Nucleus accumbens (tissue), 56 donors: ENCODE results near the gene RIIAD1.

ENCODE experiments used
- DNase-seq, 56 donors: peaks; one replicate each; lab custom pipeline; 2025; lab: John Stamatoyannopoulos, UW

The RIIAD1 gene

DNA sequence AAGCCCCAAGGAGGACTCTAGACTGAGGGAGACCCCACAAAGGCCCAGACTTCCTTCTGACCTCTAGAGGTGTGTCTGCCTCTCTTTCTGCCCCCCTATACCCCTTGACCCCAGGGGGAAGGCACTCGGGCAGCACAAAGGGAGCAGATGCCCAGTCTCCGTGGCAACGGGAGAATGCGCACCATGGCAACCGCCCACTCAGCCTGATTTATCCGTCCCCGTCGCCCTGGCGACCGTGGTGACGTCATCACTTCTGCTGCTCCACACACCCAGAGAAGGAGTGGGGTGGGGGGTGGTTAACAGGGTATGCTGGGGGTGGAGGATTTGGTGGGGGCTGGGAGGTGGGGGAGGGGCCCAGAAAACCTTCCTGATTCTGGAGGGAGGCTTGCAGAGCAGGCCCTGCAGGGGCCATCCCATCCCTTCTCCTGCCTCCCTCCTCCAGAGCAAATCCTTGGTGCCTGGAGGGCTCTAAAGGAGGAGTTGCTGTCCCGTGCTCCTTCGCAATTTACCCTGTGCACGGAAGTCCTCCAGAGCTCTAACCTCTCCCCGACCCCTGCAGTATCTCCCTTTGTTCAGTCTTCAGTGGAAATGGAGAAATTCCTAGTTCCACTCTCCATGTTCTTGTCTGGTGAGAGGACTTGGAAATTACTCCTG lies 11.0 kb upstream of the RIIAD1 start:
- DNase-seq = peak in 53 of 56 donors; percentile 7 to 95 (median 77)

DNA sequence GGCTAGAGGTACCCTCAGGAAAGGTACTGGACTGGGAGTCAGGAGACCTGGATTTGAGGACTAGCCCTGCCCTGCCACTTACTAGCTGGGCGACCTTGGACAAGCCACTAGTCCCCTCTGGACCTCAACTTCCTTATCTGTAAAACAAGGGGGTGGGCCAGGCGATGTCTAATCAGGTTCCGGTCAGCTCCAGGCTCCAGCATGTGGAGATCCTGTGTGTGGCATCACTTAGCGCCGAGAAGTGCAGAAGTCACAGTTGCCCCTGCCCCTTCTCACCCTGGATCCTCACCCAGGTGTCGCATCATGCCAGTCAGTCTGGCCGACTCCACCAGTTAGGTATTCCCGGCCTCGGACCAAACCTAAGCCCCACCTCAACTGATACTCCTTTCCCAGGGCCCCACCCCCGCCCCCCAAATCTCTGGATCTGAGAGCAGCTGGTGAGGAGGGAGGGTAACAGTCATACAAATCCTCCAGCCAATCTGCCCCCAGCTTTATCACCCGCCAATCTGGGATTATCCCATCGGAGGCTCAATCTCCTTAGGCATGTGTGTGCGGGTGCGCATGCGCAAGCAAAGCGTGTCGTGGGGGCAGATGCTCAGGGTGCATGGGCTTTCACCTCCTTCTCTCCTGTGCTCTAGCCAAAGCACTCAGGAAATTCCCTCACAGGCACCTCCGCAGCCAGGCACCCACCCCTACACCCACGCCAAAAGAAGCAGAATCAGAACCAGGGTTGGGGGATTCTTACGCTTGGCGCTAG lies 10.1 kb upstream of the RIIAD1 start:
- DNase-seq = peak in 33 of 56 donors; percentile 14 to 78 (median 44)

DNA sequence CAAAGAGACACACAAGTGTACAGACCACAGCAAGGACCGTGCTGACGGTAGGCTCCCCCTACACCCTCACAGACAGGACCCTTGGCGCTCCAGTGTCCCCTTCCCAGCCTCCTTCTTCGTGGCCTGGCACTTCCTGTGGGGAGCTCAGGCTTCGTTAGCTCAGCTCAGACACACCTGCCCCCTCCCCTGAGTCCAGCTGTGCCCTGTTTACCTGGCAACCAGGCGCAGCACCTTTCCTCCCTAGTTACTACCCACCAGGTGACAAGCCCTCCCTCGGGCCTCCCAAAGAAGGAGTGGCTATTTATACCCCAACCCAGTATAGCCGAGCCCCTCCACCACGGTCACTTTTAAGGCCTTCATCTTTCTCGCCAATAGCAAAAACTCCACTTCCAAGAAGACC lies 9.4 kb upstream of the RIIAD1 start:
- DNase-seq = no peak

DNA sequence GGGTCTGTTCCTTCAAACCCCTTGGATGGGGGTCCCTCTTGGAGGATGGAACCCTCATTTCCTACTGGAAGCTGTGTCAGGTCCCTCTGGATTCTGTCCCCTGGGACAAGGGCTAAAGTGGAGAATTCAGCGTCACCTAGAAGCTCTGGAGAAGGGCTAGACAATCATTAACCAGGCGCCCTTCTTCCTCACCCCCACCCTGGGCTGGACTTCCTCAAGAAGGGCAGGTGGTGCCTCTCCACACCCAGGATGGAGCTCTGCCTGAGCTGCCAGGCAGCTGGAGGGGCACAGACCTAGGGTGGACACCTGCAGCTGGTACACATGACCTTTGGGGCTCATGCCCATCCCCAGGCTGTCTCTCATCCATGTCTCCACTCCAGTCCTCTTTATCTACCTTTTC lies 8.3 kb upstream of the RIIAD1 start:
- DNase-seq = no peak

DNA sequence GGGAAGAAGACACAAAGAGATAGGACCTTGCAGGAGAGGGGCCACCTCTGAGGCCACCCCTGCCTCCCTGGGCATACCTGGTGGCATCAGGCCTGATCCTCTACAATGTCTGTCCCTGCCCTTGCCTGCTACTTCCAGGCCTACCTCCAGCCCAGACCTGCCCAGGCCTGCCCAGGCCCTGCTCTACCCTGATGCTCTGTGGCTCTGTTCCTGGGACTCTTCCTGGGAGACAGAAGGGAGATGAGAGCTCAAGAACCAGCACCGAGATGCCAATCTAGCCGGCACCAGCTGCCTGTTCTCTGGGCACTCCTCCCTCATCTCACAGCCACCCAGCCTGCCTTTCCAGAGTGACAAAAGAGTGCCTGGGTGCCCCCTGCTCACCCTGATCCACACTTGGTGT lies 7.4 kb upstream of the RIIAD1 start:
- DNase-seq = no peak

DNA sequence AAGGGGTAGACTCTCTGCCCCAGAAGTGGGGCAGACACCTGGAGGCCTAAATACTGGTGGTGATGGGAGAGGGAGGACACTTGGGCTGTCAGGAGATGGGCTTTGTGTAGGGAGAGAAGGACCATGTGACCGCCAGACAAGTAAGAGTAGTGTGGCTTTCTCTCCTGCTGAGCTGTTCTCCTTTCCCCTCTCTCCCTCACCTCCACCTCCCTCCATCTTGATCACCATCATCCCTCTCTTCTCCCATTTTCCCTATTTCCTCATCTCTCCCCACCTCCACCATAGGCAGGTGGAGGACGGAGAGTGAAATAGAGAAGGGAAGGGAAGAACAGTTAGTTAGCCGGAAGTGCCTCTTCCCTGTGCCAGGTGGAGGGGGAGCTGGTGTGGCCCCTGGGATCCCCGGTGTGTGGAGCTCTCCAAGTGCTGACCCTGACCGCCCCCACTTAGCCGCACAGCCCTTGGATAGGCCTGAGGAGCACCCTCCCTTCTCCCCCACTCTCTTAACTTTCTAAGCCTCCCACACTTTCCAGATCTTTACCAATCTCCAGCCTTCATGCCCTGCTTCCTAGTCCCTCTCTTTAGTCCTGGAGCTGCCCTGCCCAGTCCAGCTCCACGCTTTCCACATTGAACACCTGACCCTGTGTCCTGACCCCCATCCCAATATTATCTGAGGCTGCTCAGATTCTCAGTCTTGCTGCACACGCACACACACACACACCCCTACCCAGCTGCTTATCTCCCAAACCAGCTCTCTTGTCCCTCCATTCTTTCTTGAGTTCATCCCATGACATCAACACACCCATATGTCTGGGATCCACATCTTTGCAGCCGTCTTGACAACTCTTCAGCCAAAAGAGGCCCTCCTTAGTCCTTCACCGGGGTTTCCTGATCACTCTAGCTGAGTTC lies 6.2 kb upstream of the RIIAD1 start:
- DNase-seq = no peak

DNA sequence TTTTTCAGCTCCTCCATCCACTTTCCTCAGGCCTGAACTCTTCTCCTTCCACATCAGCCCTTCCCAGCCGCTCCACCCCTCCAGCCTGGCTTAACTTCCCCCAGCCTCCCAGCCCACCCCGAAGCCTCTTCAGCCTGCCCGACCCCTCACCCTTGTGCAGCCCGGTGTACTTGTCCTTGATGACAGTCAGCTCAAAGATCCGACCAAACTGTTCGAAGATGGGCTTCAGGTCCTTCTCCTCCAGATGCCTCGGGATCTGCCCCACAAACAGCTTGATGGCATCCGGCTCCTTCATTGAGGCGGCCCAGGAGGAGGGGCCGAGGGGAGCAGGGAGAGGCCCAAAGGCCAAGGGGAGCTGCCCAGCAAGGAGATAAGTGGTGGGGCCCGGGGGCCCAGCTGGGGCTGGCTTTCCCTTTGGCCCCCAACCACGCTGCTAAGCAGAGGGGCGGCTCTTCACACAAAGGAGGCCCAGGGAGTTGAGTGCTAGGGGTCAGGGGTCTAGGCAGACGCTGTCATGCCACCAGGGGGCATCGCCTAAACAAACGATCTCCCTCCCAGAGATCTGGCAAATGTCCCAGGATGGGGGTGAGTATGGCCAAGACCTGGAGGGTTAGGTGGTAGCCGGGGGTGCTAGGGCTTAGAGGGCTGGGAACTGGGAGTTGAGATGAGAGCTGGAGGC lies 5.5 kb upstream of the RIIAD1 start:
- DNase-seq = peak in 2 of 56 donors; percentile 16 to 39

DNA sequence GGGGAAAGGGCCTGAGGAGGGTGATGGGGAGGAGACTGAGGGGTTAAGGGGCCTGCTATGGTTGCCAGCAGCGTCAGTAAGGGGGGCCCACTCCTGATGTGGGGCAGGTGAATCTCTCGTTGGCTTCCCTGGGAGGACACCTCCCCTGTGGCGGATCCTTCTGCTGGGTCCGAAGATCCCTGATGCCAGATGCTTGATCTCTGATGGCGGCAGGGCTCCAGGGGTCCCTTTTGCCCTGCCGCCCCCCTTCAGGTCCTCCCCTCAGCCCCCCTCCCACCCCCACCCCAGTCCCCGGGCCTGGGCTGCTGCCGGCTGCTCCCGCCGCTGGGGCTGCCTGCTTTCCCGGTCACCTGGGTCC lies 4.9 kb upstream of the RIIAD1 start:
- no peak for DNase-seq

DNA sequence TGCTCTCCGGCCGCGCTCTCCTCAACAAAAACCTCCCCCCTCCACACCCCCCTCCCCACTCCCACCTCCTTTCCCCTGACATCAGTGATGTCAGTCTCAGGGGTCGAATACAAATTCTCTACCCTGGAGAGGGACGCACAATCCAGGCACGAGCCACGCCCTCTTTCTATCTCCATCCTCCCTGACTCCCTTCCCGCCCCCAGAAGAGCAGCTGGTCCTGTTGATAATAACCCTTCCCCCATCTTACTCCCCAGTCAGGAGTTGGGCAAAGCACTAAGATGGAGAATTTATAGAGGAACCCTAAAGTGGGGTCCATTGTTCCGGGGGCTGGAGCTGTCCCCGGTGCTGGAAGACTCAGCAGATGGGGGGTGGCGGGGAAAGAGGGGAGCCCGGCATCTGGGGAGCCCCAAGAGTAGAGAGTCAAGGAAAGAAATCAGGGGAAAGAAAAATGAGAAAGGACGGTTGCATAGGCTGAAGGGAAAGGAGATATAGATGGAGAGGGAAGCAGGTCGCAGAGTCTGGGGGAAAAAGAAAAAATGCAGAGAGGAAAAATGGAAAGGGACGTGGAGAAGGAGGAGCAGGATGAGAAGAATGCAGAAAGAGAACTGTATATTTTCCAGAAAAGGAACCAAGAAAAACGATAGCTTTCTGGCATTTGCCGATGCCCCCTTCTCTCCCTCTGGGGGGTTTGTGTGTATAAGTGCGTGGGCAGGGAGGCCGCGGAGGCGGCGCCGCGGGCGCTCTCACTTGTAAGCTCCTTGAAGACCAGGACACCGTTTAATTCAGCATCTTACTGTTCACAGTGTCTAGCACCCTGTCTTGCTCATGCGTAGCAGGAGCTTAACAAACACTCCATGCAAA lies 4.3 kb upstream of the RIIAD1 start, which contains the start of gene CELF3:
Gene CELF3, minus strand, starts transcription at position 33 of the 861 bp plus-strand sequence. CDS start 783 bp downstream, outside the sequence.
- DNase-seq = peak in 50 of 56 donors; percentile 18 to 87 (median 68)

DNA sequence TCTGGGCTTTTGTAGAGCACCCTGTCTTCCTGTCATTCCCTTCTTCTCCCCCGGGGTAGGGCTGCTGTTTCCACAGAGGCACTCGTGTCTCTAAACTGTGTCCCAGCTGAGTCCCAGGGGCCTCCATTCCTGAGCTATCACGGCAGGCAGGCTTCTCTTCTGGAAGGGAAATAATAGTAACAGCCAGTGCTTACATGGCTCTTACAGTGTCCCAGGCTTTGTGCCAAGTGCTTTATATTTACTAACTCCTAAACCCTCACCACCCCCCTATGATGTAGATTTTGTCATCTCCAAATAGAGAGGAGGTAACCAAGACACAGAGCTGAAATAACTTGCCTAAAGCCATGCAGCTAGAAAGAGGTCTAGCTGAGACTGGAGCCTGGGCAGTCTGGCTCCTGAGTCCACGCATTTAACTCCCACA lies 3.3 kb upstream of the RIIAD1 start:
- DNase-seq = no peak

DNA sequence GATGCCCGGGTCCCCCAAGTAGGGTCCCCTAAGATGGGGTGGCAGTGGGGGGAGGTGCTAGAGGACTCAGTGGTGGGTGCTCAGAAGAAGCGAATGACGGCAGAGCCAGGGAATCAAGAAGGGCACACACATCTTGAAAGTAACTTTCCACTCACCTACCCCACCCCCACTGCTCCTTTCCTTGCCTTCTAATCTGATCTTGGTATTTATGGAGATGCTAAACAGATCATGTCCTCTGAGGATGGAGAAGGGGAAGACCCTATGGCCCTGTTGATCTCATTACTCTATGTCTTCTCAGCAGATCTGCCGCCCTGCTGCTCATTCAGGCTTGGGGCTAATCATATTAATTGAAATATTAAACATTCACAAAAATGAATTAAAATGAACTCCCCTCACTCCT lies 2.7 kb upstream of the RIIAD1 start:
- no peak for DNase-seq

DNA sequence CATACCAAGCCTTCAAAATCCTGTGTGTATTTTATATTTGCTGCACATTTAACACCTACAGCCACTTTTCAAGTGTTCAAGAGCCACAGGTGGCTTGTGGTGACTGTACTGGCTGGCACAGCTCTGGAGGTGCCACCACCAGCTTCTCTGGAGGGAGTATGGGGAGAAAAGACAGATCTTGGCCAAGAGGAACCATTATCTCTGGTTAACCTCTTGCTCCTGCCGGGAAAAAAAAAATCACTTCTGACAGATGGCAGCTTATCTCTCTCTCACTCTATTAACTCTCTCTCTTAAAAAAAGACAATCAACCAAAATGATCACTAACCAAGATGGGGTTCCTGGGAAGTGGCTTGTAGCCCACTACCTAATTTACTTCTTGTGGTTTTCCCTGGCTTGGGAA lies 1.2 kb upstream of the RIIAD1 start:
- no peak for DNase-seq

DNA sequence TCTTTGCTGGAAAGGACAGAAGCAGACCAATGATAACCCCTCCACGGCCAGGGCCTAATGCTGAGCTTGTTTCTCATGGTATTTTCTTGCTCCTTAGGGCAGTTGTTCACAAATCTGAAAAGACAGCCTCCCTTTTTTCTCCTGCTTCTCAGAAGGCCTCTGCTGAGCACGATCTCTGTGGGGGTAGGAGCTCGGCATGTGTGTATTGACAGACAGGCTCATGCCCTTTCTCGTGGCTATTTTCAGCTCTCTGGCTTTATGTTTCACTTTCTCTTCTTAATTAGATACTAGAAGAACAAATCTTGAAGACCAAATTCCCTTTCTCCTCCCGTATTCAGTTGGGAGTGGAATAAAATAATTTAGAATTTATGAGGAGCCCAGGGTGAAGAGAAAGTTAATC lies 768 bp upstream of the RIIAD1 start:
- no peak for DNase-seq

DNA sequence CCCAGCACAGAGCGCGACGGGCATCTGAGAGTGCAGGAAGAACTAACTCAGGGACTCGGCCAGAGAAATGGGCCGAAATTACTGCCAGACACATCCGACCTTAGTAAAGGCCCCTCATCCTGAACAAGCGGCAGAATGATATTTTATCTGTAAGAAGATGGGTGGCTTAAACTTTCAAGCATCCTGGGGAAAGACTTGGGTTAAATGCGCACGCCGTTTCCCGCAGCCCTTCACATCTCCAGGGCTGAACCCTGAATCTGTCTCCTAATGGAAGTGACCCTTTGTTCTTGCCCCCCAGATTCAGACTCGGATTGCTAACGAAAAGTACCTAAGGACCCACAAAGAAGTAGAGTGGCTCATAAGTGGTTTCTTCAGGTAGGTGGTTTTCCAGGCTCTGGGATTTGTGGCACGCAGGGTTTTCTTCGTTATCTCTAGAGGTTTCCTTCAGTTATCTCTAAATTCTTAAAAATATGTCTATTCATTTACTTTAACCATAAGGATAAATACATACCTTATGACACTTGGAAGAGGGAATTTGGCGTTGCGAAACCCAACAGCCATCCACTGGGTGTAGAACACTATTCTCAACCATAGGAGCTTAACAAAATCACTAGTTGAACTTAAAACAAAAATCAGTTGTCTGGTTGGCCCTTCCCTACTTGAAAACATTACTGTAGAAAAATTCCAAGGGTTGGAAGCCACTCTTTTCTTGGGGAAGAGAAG lies 627 bp downstream of the RIIAD1 start:
- no peak for DNase-seq

DNA sequence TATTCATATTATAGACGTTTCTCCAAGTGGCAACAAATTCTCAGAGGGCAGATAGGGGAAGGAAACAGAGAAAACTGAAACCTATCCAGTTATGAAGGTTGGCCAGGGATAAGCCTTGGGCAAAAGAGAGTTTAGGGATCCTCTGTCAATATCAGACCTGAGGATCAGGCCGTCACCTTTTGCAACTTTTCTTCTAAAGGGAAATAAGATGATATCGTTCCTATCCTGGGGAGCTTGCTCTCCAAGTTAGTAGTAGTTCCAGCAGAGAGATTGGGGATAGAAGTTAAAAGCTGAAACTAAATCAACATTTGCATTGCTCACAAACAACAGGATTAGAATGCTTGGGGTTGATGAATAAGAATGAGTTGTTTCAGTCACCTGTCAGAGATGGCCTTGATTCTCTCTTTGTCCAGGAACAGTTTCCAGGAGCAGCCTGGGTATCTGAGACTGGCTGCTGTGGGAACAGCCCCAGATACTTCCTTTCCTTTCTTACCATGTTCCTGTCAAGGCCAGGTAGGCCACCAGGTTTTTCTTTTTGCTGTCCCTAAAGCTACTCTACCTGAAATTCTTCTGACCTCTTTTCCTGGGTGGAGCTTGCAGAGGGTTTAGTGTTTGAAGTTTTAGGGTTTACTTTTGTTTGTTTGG lies 2.5 kb downstream of the RIIAD1 start:
- DNase-seq = no peak

DNA sequence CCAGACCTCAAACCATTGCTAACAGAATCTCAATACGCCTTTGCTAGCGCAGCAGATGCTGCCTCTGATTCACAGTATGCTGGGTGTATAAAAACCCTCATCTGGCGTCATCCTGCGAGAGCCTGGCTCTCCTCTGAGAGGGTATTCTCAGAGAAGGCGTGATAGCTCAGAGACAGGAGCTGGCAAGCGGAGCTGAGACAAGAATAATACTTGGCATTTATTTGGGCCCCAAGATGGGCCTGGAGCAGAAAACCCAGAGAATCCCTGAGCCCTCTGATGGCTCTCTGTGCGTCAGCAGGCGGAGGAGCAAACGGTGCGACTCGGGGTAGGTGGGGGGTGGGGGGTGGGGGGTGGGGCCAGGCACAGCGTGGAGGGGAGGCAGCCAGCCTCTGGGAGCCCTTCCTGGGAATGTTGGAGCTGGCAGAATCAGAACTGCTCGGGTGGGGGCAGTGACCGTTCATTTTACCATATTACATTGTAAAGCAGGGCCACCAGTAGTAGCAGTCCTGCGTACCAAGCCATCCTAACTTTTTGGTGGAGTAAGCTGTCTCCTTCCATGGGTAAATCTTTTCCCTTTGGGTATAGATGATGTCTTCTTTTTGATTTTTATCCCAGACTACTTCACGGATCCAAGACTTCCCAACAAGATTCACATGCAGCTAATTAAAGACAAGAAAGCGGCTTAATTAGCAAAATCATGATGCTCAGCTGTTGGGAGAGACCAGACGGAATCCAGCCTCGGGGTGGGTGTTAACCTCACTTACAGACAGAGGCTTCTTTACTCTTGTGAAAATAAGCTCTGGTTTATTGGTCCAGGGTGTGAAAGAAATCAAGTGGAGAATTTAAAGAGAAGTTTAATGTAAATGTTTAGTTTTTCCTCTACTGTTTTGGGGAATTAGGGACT lies 7.1 kb downstream of the RIIAD1 start:
- DNase-seq = peak in 41 of 56 donors; percentile 14 to 78 (median 53)
